Measurements from ENCODE around the gene ELFN2. TPM values are rescaled to one million over a fixed set of nuclear protein-coding genes. Genes with fewer than 3 reads are reported as not detected.

ELFN2 gene
- total and polyA plus RNA-seq, 2 experiments from 2014 or later: 0.40 to 0.53 TPM

DNA sequence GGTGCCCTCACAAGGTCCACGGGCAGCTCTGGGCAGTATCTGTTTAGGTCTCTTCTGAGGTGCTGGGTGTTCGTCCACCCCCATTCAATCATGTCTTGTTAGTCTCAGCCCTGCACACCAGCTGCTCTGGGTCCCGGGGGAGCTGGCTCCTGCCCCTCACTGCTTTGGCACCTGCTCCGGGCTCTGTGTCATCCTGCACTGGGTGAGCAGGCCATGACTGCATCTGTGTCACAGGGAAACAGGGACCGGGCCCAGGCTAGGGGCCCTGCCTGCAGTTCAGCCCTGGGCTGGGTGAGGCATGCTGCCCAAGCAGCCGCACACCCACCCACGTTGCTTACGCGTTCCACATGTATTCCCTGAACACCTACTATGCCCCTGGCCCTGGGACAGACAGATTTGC, 43.9 kb downstream of the ELFN2 start:
- TF ChIP-seq, protein P1, sequence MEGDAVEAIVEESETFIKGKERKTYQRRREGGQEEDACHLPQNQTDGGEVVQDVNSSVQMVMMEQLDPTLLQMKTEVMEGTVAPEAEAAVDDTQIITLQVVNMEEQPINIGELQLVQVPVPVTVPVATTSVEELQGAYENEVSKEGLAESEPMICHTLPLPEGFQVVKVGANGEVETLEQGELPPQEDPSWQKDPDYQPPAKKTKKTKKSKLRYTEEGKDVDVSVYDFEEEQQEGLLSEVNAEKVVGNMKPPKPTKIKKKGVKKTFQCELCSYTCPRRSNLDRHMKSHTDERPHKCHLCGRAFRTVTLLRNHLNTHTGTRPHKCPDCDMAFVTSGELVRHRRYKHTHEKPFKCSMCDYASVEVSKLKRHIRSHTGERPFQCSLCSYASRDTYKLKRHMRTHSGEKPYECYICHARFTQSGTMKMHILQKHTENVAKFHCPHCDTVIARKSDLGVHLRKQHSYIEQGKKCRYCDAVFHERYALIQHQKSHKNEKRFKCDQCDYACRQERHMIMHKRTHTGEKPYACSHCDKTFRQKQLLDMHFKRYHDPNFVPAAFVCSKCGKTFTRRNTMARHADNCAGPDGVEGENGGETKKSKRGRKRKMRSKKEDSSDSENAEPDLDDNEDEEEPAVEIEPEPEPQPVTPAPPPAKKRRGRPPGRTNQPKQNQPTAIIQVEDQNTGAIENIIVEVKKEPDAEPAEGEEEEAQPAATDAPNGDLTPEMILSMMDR (IDR thresholded peaks at IDR 0.05; ENCODE audit: poor library complexity): no peak
- TF ChIP-seq EZH2 (IDR thresholded peaks at IDR 0.05; ENCODE audit: borderline replicate concordance): no peak
- no peak for TF ChIP-seq EZH2phosphoT487 (IDR thresholded peaks at IDR 0.05; ENCODE audit: low read depth, severe bottlenecking, unreplicated experiment)

DNA sequence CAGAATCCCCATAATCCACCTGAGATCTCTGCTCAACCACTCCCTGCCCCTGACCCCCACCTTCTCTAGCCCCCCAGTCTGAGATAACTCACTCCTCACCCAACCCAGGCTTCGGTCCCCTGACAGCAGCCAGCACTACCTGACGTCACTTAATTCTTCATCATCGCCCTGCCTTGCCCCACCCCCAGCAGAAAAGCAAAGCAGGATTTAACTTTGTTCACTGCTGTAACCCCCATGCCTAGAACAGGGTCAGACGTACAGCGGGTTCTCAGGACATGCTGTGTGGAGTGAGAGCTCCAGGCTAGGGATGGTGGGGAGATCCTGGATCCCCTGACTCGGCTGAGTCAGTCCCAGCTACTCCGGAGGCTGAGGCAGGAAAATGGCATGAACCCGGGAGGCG, 45.8 kb downstream of the ELFN2 start:
- DNase-seq (ENCODE audit: low spot score): no peak
- Histone ChIP-seq H3K27ac (no peak overlapping the region), H3K36me3 (replicated peaks; ENCODE audit: insufficient read depth, low read depth) (no peaks in the 10 kb centered on the region), H3K4me3 (no peak overlapping the region), H2AFZ (no peak overlapping the region), H3K4me1 (ENCODE audit: insufficient read depth) (peaks cover 5% of the 10 kb centered on the region), H3K9me2 (replicated peaks; ENCODE audit: insufficient read depth) (no peaks in the 10 kb centered on the region), H3K27me3 (no peaks in the 10 kb centered on the region), H3K4me2 (no peak overlapping the region), H3K9me3 (ENCODE audit: low read depth) (no peaks in the 10 kb centered on the region), H3K79me2 (no peaks in the 10 kb centered on the region), H4K20me1 (ENCODE audit: insufficient read depth, poor library complexity, severe bottlenecking) (no peaks in the 10 kb centered on the region)
- TF ChIP-seq EZH2 (IDR thresholded peaks at IDR 0.05; ENCODE audit: borderline replicate concordance): no peak
- TF ChIP-seq EZH2phosphoT487 (IDR thresholded peaks at IDR 0.05; ENCODE audit: low read depth, severe bottlenecking, unreplicated experiment): no peak
- TF ChIP-seq, protein P1 (IDR thresholded peaks at IDR 0.05; ENCODE audit: poor library complexity): no peak
- WGBS (ENCODE audit: low lambda C conversion rate, missing lambda C conversion rate): 78% methylated on average over 8 of the region's 9 CpGs

More for the DNA sequence above, 43.9 kb downstream of the ELFN2 start:
- H3K4me1 ChIP-seq (ENCODE audit: insufficient read depth): no peaks in the 10 kb centered on the region
- no peaks in the 10 kb centered on the region for H3K27me3 ChIP-seq
- H3K4me2 ChIP-seq: no peak overlapping the region
- no peaks in the 10 kb centered on the region for H3K9me3 ChIP-seq (ENCODE audit: low read depth)
- DNase-seq (ENCODE audit: low spot score): no peak
- H4K20me1 ChIP-seq (ENCODE audit: insufficient read depth, poor library complexity, severe bottlenecking): no peaks in the 10 kb centered on the region
- no peaks in the 10 kb centered on the region for H3K9me2 ChIP-seq (replicated peaks; ENCODE audit: insufficient read depth)
- 91% methylated on average over 9 of the region's 9 CpGs for whole genome bisulfite sequencing (ENCODE audit: low lambda C conversion rate, missing lambda C conversion rate)
- H3K79me2 ChIP-seq: no peaks in the 10 kb centered on the region
- no peak overlapping the region for H2AFZ ChIP-seq
- no peaks in the 10 kb centered on the region for H3K36me3 ChIP-seq (replicated peaks; ENCODE audit: insufficient read depth, low read depth)
- H3K27ac ChIP-seq: no peak overlapping the region
- H3K4me3 ChIP-seq: no peak overlapping the region

DNA sequence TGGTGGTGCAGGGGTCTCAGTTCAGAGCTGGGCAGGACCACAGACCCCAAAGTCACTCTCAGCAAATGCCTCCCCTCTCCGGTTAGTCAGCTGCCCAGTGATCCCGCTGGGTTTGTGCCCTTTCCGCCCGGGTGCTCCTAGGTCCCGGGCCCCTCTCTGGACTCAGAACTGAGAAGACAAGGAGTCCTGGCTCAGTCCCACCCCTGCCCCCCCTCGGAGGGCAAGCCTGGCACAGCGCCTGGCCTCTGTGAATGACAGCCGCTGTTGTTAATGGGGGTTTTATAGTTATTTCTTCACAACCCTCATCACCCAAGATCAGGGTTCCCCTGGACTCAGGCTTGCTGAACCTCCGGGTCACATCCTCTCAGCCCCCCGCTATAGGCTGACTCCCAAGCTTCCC, 47.6 kb downstream of the ELFN2 start:
- no peak overlapping the region for H3K27ac ChIP-seq
- H3K27me3 ChIP-seq: no peaks in the 10 kb centered on the region
- no peaks in the 10 kb centered on the region for H3K9me2 ChIP-seq (replicated peaks; ENCODE audit: insufficient read depth)
- H3K79me2 ChIP-seq: no peaks in the 10 kb centered on the region
- H3K9me3 ChIP-seq (ENCODE audit: low read depth): no peaks in the 10 kb centered on the region
- no peak overlapping the region for H3K4me3 ChIP-seq
- WGBS (ENCODE audit: low lambda C conversion rate, missing lambda C conversion rate): 91% methylated on average over 10 of the region's 10 CpGs
- H3K4me1 ChIP-seq (ENCODE audit: insufficient read depth): peaks cover 5% of the 10 kb centered on the region
- DNase-seq (ENCODE audit: low spot score): no peak
- no peak overlapping the region for H2AFZ ChIP-seq
- TF ChIP-seq, protein P1 (IDR thresholded peaks at IDR 0.05; ENCODE audit: poor library complexity): no peak
- TF ChIP-seq EZH2 (IDR thresholded peaks at IDR 0.05; ENCODE audit: borderline replicate concordance) (no peak), EZH2phosphoT487 (IDR thresholded peaks at IDR 0.05; ENCODE audit: low read depth, severe bottlenecking, unreplicated experiment) (no peak)
- H3K36me3 ChIP-seq (replicated peaks; ENCODE audit: insufficient read depth, low read depth): no peaks in the 10 kb centered on the region
- H4K20me1 ChIP-seq (ENCODE audit: insufficient read depth, poor library complexity, severe bottlenecking): no peaks in the 10 kb centered on the region
- no peak overlapping the region for H3K4me2 ChIP-seq

DNA sequence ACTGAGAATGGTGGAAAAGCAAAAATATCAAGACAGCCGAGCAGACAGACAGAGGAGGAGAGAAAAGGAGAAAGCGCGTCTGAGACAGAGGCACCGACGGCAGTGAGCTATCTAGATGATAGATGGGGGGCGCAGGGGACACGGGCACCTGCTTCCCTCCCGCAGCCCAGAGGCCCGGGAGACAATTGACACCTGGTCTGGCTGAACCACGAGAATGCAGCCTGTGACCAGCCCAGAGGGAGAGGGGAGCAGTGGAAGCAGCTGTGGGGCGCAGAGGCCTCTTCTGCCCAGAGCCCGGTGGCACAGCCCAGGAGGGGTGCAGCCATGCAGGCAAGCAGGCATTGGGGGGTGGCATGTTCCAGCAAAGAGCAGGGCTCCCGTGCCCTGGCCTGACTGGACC, 48.2 kb downstream of the ELFN2 start:
- no peak for TF ChIP-seq EZH2 (IDR thresholded peaks at IDR 0.05; ENCODE audit: borderline replicate concordance)
- TF ChIP-seq EZH2phosphoT487 (IDR thresholded peaks at IDR 0.05; ENCODE audit: low read depth, severe bottlenecking, unreplicated experiment): no peak
- TF ChIP-seq, protein P1 (IDR thresholded peaks at IDR 0.05; ENCODE audit: poor library complexity): no peak
- WGBS (ENCODE audit: low lambda C conversion rate, missing lambda C conversion rate): 78% methylated on average over 13 of the region's 13 CpGs

More for the DNA sequence above, 48.2 kb downstream of the ELFN2 start:
- Histone ChIP-seq H3K36me3 (replicated peaks; ENCODE audit: insufficient read depth, low read depth) (no peaks in the 10 kb centered on the region), H3K4me3 (no peak overlapping the region), H3K9me3 (ENCODE audit: low read depth) (no peaks in the 10 kb centered on the region), H3K27ac (no peak overlapping the region), H3K4me2 (no peak overlapping the region), H3K9me2 (replicated peaks; ENCODE audit: insufficient read depth) (no peaks in the 10 kb centered on the region), H3K4me1 (ENCODE audit: insufficient read depth) (peaks cover 5% of the 10 kb centered on the region), H3K79me2 (no peaks in the 10 kb centered on the region), H4K20me1 (ENCODE audit: insufficient read depth, poor library complexity, severe bottlenecking) (no peaks in the 10 kb centered on the region), H3K27me3 (no peaks in the 10 kb centered on the region), H2AFZ (no peak overlapping the region)
- DNase-seq (ENCODE audit: low spot score): no peak
